DLD1 (cell line): ENCODE measurements around the gene CLN6.
"Not testable (repeated sequence)": the region's sequence is repeated elsewhere in the genome, so short reads cannot be mapped to it uniquely, and the experiment has no call there.

Source experiments
- in situ Hi-C: cut with HindIII; loops from 2 replicates; pipeline ENCODE4 v1.10.0; 2017; ENCODE audit warnings: low sequenced_read_pairs

Gene CLN6

DNA sequence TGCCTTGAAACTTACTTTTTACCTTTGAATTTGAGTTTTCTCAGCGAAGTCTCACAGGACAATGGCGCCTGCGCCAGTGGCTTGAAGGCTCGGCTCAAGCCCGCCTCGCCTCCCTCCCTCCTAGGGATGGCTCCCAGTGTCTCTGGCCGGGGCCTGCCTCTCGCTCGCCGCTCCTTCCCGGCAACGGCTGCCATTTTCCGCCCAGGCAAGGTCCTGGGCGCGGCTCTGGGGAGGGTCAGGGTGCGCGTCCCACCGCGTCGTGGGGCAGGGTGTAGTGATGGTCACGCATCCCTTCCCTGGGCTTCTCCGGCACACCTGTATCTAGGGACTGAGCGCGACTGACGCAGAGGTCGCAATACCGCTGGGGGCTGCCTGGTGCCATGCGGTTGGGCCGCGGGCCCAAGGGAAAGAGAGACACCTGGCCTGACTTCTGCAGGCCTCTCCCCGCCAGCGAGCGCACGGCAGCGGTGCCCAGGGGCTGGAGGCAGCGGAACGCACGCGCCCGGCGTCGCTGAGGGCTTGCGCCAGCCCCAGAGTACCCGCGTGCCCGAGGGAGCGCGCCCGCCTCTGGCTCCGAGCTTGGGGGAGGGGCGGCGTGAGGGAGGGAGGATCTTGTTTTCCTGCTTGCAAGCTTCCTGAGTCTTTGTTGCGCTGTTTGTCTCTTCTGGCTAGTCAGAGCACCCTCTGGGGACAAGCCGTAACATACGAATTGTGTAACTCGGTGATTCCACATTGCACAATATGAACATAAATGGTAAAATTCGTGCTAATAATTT, 27.3 kb upstream of the CLN6 start:
- in situ Hi-C loops: no loop called here

DNA sequence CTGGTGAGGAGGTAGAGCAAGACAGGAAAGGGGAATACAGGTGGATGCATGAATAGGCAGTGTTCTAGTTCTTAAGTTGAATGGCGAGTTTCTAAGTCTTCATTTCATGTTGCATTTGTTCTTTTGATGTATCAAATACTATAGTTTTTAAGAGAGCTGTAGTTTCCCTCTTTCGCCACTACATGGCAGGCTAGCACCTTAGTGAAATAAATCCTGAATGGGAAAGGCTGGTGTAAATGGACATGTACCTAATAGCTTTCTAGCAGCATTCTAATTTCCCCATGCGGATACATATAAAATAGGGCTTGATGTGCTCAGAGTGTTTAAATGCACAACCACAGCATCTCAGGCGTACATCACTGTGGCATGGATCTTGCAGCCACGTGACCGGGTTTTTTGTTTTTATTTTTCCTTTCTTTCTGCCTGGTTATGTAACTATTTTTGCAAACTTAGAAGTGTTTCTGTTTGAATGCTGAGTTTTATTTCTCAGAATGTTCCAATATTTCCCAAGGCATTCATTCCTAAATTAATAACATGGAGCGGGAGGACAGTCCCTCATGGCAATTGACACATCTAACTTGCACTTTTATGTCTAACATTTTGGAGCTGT, 23.5 kb upstream of the CLN6 start:
- in situ Hi-C loops: no loop called here

GRCh38 chr15:68249058-68249713, 19.7 kb upstream of the CLN6 start:
- in situ Hi-C loops: no loop called here

DNA sequence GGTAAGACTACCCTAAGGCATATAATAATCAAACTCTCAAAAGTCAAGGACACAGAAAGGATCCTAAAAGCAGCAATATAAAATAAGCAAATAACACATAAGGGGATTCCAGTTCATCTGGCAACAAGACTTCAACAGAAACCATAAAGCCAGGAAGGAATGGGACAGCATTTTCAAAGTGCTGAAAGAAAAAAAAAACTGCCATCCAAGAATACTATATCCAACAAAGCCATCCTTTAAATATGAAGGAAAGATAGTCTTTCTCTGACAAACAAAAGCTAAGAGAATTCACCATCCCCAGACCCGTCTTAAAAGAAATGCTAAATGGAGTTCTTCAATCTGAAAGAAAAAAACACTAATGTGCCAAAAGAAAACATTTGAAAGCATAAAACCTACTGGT, 14.7 kb upstream of the CLN6 start:
- in situ Hi-C loops: no loop called here

- in situ Hi-C loops: no loop called here
These were observed 11.8 kb upstream of the CLN6 start for GRCh38 chr15:68241088-68241935.

GRCh38 chr15:68239025-68239424, 9.5 kb upstream of the CLN6 start:
- in situ Hi-C loops: no loop called here

GRCh38 chr15:68235022-68235421, 5.5 kb upstream of the CLN6 start:
- in situ Hi-C loops: no loop called here

- in situ Hi-C loops: not testable (repeated sequence)
These were observed 5.0 kb upstream of the CLN6 start for GRCh38 chr15:68234520-68234919.

DNA sequence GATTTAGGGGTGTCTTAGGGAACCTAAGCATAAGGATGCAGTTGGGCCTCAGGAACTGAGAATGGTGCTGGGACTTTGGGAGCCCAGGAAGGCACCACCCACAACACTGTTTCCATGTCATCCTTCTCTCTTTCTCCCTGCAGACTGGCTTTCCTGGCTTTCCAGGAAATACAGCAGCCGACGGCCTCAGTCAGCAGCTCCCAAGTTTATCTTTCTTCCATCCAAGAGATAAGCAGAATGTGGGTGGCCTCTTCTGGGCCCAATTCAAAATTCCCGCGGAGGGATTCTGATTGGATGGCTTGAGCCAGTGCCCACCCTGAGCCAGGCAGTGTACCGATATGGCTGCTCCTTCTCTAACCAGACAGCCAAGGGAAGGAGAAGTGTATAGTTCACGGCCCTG, 4.5 kb upstream of the CLN6 start:
- in situ Hi-C loops: no loop called here

DNA sequence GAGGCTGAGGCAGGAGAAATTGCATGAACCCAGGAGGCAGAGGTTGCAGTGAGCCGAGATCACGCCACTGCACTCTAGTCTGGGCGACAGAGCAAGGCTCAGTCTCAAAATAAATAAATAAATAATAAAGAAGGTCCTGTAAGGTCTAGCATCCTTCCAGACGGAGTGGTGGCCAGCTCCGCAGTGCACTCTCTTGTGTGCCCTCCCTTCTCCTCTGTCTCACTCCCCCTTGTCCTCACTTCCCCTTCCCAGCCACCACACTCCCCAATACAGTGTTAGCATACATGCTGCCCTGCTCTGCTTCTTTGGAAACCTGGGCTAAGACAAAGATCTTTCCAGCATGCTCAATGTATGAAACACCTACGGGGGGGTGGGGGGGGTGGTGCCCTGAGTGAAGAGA, 3.4 kb upstream of the CLN6 start:
- in situ Hi-C loops: no loop called here

- in situ Hi-C loops: no loop called here
These were observed 2.9 kb upstream of the CLN6 start for GRCh38 chr15:68232449-68232848.

DNA sequence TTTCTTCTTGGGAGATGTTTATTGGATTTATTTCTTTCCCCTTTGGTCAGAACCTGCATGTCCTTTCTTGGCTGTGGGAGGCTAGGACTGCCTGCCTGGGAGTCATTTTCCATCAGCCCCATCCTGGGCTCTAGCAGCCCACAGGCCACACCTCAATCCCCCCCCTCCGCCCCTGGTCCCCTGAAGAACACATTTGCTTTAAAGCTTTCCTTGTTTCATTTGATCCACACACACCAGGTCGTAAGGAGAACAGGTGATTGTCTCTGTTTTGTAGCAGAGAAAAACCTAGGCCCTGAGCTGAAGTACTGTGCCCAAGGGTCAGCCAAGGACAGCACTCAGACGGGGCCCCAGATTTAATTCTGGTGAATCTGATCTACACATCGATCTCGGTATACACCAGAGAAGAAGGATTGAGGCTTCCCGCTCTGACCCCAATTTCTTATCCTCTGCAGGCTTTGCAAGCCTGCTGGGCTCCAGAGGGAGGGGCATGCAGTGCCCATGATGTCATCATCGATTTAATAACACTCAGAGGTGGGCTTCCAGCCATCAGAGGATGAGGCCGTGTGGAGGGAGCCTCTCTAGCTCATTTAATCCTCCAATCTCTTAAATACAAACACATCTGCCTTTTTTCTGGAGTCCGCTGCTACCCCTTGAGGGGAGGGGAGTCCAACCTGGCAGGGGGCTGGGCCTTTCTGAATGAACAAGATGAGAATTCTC, 1.7 kb upstream of the CLN6 start:
- in situ Hi-C loops: no loop called here

DNA sequence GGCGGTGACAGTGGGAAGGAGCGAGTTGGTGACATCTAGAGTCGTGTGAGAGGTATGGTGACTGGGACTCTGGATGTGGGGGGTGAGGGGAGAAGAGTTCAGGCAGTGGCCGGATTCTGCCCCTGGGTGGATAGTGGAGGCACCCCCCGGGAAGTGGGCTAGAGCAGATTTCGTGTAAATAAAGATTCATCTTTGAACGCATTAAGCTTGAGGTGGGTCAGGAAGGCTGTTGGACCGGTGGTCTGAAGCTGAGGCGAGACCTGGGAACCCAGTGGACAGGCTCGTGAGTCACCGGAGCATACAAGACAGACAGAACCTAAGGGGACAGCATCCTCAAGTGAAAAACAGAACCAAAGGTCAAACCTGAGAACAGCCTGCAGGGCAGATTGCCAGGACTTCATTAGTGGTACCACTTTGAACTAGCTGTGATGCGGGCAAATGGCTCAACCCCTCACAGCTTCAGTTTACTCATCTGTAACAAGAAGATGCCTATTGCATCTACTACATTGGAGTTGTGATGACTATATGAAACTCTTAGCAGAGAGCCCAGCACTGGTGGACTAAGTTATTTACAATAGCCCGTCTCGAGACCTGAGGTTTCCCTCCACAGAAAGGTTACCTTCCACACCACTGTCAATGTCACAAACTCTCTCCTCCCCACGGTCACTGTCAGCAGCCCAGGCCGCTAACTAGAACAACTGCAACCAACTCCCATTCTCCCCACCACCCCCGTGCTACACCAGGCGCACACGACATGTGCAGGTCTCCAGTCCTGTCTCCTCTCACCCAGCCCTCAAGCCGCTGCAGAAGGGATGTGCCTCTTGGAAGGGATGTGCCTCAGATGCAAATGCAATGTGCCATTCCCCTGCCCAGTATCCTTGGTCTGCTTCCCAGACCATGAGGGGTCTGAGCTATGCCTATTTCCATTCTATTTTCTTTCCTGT, 901 bp upstream of the CLN6 start:
- in situ Hi-C loops: no loop called here

DNA sequence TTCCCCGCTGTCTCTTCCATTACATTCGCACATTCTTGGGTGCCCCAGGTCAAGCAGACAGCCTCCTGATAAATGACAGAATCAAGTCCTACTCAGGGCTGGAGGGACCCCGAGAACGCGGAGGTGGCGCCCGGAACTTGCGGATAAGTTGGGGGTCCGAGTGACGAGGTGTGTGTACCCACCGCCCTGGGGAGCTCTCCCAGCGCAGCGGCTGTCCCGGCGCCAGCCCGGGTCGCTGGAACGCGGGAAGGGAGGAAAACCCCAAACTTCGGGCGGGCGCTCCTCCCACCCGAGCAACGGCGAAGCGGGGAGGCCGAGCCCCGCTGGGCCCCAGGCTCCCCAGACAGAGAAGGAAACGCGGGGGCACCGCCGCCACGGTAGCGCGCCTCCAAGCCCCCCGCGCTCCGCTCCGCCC, 550 bp downstream of the CLN6 start:
- in situ Hi-C loops: no loop called here

- in situ Hi-C loops: no loop called here
These were observed 1.2 kb downstream of the CLN6 start for GRCh38 chr15:68228143-68228970.

DNA sequence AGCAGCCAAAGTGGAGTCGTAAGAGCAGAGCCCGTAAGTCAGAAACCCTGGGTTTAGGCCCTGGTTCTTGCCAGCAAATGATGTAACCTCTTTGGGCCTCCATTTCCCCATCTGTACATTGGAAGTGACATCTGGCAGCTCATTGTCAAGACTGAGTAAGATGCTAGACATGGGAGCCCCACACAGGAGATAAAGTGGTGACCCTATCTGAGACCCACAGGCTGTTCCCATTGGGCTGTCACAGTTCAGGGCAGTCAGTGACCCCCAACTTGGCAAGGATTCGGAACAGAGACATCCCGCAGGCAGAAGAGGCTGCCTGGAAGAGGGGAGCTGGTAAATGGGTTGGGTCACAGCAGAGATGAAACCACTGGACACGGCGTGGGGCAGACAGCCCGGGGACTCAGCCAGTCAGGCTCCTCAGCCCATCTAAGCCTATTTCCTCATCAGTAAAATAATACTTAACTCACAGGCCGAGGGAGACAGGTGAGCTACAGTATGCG, 1.8 kb downstream of the CLN6 start:
- in situ Hi-C loops: no loop called here

DNA sequence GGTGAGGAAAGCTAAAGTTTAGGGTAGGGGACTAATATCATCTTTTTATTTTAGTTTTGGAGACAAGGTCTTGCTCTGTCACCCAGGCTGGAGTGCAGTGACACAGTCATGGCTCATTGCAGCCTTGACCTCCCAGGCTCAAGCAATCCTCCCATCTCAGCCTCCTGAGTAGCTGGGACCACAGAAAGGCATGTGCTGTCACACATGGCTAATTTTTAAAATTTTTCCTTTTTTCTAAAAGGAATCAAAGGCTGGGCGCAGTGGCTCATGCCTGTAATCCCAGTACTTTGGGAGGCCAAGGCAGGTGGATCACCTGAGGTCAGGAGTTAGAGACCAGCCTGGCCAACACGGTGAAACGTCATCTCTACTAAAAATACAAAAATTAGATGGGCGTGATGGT, 4.1 kb downstream of the CLN6 start:
- in situ Hi-C loops: not testable (repeated sequence)

- in situ Hi-C loops: no loop called here
These were observed 4.8 kb downstream of the CLN6 start for GRCh38 chr15:68224546-68225250.
